Astrocyte (in vitro differentiated cells and primary cell): ENCODE results near the gene CYREN.

Experiments
- EZH2 ChIP-seq: IDR thresholded peaks from 2 replicates; pipeline ENCODE4 v1.6.1; 2012; ENCODE audit warnings: mild to moderate bottlenecking, low read length, inconsistent platforms; ENCODE audit not compliant: insufficient read depth
- TF ChIP-seq, protein P1 (sequence below): IDR thresholded peaks from 2 replicates; pipeline ENCODE4 v1.5.1; 2011; ENCODE audit warnings: low read depth, mild to moderate bottlenecking, inconsistent platforms, low read length, moderate library complexity; ENCODE audit not compliant: insufficient read depth

DNA sequence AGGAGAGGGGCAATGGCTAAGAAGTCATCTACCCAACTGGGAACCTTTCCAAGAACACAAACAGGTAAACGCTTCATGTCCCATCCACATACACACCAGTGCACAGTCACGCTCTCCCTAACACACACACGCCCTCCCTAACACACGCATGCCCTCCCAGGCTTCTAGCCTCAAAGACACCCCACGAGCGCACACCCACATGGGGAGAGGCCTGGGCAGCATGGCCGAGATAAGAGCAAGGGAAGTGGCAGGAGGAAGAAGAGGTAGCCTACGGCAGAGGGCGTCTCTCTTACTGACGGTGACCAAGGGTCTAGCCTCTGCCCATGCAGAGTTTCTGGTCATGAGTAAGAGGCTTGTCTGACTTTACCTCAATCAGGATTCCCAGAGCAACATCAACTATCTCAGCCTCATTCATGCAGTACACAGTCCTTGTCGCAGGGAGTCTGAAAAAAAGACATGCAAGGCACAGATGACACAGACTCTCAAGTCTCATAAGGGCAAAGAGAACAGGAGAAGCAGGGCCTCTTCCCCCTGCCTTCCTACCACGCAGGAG is 3.1 kb downstream of the CYREN start:
- TF ChIP-seq, protein P1, sequence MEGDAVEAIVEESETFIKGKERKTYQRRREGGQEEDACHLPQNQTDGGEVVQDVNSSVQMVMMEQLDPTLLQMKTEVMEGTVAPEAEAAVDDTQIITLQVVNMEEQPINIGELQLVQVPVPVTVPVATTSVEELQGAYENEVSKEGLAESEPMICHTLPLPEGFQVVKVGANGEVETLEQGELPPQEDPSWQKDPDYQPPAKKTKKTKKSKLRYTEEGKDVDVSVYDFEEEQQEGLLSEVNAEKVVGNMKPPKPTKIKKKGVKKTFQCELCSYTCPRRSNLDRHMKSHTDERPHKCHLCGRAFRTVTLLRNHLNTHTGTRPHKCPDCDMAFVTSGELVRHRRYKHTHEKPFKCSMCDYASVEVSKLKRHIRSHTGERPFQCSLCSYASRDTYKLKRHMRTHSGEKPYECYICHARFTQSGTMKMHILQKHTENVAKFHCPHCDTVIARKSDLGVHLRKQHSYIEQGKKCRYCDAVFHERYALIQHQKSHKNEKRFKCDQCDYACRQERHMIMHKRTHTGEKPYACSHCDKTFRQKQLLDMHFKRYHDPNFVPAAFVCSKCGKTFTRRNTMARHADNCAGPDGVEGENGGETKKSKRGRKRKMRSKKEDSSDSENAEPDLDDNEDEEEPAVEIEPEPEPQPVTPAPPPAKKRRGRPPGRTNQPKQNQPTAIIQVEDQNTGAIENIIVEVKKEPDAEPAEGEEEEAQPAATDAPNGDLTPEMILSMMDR, result no peak
- no peak for TF ChIP-seq EZH2
